NCI-H2227 treated with DMSO at 0.1 percent for 48 hours (cell line): ENCODE data around the gene GPS1.

ENCODE experiments used
- DNase-seq: peaks from one replicate; lab custom pipeline; 2025; lab: John Stamatoyannopoulos, UW

The GPS1 gene

DNA sequence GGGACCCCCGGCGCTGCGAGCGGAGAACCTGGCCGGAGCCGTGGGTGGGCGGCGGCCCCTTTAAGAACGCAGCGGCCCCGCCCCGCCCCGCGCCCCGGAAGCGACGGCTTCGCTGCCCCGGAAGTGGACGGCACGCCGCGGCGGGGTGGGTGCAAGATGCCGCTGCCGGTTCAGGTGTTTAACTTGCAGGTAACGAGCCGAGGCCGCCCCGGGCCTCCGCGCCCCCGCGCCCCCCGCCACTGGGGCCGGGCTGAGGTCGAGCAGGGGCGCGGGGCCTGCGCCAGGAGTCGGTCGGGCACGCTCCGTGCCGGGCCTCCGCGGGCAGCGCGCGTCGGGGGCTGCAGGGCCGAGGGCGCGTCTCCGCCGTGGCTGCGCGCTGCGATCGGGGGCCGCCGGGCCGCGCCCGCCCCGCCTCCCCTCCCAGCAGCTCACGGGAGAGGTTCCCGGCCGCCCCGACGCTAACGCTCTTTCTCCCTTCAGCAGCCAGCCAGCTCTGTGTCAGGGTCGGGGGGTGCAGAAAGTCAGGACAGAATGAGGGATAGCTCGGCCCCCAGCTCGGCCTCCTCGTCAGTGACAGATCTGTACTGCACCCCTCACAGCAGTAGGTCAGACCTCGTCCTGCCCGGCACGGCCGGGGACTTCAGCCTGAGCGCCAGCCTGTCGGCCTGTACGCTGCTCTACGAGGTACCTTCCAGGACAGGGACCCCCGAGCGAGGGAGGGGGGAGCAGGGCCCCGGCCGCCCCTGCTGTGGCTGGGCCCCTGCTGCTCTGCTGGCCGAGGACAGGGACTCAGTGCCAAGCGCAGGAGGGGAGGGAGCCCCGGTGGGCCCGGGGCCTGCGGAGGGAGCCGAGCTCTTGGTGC lies at the start of gene GPS1, which contains the start of gene RFNG:
Gene GPS1 (plus strand): TSS at position 123 of the 862 bp plus-strand sequence. CDS start 34 bp downstream, at position 157.
Gene RFNG (minus strand): TSS at position 36 of the 862 bp plus-strand sequence. CDS start 45 bp downstream, outside the sequence.
- peak; percentile 67 for DNase-seq

DNA sequence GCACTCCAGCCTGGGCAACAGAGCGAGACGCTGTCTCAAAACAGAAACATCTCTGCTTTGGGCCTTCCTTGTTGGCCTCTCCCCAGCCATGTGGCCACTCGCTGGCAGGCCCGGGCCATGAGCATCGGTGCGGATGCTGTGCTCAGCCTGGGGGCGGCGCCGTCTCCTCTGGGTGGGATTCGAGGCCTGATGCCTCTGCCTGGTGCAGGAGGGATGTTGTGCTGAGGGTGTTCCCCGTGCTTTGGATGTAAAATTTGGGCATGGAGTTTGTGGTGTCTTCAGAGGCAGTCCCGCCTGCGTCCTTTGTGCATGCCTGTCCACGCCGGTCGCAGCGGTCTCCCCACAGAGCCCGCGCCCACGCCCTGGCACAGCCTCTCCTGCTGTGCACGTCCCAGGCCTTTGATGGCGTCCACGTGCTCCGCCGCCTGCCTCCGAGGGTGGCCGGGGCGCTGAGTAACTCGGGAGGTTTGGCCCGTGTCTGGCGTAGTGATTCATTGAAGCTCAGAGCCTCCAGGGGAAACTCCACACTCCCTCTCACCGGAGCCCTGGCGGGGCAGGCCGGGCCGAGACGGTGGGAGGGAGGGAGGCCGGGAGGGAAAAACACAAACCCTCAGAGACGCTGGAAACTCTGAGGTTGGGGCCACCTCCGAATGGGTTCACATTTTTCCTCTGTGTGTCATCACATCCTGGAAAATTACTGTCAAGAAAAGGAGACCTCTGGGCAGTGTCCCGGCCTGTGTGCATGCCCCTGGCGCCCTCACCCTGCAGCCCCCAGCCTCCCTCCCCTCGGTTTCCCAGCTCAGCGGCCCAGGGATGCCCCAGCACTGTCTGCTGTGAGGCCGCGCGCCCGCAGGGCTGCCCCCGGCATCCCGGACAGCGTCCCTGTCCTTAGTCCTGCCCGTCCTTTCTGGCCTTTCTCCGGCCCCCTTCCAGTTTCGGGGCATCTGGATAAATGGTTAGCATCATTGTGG lies 48.0 kb upstream of the GPS1 start:
- DNase-seq, result no peak

DNA sequence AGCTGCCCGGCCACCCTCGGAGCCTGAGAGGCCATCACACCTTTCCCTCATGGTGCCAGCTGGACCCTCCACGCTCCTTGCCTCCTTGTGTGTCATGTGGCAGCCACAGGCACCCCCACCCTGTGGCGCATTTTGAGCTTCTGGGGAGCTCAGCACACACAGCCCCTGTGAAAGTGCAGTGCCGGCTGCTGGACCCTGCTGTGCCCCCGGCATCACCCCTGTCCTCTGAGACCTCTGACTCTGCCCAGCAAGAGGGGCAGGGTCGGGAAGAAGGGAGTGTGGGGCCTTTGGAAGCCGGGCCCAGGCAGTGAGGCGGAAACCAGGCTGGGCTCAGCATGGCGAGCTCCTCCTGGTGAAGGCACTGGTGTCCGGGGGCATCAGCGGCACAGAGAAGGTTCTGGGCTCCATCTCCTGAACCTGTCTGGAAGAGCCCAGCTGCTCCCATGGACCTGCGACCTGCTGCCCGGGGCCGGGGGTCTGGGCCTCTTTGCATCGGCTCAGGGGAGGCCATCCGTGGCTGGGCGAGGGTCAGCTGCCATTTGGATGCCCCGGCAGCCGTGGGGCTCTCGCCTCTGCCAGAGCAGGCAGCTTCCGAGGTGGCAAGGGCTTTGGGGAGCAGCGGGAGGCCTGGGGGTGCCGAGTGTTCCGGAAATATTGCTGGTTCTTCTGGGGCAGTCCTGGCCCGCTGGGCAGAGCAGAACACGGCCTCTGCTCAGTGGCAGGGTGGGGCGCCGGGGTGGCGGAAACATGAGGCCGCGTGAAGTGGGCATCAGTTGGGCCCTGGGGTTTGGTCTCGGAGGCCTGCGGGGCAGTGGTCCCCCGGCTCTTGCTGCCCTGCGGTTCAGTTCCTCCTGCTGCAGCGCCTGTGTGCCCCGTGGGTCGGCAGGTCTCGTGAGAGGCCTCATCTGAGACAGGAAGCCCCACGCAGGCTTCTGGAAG lies 46.9 kb upstream of the GPS1 start:
- DNase-seq, result no peak

DNA sequence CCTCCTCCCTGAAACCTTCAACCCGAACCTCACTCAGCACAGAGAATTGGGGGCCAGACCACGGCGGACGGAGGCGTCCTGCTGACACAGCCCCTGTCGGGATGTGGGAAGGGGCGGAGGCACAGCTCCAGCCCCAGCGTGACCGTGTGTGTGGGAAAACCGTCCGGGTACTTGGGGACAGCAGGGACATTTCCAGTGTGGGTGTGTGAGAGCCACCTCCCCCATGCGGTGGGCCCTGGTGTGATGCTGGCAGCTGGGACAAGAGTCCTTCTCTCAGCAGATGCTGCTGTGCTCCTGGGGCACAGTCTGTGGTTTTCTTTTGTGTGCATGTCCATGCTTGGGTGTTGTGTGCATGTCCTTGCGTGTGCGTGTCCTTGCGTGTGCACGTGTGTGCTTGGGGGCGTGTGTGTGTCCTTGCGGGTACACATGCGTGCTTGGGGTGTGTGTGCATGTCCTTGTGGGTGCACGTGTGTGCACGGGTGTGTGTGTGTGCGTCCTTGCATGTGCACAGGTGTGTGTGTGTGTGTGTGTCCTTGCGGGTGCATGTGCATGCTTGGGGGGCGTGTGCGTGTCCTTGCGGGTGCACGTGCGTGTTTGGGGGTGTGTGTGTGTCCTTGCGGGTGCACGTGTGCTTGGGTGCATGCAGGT lies 45.9 kb upstream of the GPS1 start:
- DNase-seq, result no peak

DNA sequence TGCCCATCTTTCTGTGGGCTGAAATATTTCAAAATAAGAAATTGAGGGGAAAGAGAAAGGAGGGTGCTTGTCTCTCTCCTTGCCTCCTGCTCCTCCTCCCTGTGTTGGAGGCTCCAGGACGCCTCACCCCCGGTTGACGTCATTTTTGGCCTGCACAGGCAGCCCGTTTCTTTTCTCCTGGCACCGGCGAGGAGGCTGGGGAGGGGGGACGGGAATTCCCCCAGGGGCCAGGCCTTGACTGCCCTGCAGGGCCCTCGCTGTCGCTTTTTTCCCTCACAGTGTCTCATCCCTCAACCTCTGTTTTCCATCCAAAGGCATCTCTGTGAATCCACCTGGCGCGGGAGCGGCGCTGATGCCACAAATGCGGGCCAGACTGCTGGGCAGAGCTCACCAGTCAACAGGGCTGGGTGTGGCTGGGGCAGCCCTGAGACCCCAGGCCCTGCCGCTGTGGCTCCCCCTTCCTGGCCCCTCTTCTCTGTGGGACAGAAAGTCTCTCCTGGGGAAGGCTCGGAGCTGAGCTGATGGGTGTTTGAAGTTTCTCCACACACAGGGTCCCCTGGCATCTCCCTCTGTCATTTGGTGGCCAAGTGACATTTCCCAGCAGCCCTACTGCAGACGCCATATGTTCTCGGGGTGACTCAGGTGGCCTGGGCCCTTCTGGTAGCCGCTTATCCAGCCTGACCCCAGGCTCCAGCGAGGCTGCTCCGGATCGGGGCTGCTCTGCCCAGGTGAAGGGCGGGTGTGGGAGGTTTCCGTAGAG lies 45.0 kb upstream of the GPS1 start:
- DNase-seq, result no peak

DNA sequence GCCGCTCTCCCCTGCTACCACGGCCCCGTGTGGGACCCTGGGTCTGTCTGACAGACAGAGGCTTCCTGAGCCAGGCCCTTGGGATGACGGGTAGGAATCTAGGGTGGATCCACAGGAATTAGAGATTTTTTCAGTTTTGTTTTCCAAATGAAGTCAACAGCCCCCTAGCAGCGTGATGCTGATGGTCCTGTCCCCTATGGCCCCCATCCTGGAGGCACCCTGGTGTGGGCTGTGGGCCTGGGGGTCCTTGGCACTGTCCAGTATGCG lies 44.5 kb upstream of the GPS1 start:
- DNase-seq, result no peak

DNA sequence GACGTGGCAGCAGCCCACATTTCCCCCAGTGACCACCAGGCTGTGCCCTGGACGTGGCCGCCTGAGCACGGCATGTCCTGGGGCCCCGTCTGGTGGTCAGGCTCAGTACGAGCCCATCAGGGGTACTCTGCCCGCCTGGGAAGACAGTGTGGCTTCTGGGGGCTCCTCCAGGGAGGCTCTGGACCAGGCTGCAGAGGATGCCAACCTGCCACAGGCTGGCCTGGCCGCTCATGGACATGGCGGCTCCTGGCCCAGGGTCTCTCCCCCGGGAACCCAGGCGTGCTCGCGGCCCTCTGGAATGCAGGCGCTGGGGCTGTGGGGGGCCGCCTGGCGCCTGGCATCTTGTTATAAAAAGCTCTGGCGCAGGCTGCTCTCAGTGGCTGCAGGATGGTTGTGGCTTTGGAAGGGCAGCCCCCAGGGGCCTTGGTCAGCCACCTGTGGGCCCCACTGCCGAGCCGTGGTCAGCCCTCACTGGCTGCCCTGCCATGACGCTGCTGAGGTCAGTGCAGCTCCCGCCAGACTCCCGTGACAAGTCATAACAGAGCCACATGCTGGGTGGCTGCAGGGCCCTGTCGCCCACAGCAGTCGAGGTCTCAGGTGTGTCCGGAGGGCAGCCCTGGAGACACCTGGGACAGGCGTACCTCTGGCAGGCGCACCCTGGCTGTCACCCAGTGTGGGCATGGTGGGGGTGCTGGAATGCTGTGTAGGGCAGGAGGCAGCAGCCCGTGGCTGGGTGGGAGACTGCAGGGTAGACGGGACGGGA lies 44.0 kb upstream of the GPS1 start:
- DNase-seq, result no peak

DNA sequence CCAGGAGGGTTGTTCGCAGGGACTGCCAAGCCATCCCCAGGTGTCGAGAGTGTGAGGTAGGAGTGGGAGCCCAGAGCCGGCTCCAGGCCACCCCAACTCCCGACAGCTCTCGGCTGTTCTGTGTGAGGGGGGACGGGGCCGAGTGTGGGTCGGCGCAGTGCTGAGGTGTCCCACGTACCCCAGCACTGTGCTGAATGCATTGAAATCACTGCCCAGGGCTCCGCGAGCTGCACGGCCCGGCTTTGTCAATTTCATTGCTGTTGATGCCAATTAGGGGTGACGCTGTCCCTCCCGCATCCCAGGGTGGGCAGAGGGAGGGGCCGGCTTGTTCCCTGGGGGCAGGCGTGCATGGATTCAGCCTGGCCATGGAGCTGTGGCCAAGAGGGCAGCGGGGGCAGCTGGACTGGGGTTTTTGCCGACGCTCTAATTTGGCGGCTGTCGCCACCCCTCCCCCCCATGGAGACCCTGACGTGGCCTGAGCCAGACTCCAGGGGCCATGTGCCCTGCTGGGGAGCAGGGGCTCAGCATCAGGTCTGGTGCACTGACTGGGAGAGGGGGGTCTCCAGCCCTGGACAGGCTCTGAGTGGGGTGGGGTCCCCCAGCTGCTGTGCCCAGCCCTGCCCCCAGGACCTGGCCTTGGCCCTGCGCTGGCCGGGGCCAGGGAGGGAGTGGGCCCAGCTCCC lies 43.3 kb upstream of the GPS1 start:
- DNase-seq, result no peak

DNA sequence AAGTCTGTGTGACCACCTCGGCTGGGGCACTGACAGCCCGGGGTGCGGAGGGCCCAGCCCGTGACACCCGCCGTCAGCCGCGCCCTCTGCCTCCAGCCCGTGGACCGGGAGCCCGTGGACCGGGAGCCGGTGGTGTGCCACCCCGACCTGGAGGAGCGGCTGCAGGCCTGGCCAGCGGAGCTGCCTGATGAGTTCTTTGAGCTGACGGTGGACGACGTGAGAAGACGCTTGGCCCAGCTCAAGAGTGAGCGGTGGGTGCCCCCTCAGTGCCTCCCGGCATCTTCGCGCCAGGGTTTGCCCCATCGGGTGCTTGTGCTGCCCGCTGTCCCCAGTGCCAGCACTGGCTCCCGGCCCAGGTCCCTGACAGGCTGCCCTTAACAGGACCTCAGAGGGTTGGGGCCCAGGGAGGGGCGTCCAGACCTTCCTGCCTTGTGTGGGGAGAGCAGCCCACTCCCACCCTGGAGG lies 42.7 kb upstream of the GPS1 start:
- no peak for DNase-seq

DNA sequence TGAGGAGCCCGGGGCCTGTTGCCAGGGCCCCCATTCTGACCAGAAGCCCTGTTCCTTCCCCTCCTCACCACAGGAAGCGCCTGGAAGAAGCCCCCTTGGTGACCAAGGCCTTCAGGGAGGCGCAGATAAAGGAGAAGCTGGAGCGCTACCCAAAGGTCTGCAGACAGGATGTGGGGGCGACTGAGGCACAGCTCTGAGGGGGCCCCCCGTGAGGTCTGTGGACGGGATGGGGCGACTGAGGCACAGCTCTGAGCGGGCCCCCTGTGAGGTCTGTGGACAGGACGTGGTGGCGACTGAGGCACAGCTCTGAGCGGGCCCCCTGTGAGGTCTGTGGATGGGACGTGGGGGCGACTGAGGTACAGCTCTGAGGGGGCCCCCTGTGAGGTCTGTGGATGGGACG lies 42.3 kb upstream of the GPS1 start:
- no peak for DNase-seq

DNA sequence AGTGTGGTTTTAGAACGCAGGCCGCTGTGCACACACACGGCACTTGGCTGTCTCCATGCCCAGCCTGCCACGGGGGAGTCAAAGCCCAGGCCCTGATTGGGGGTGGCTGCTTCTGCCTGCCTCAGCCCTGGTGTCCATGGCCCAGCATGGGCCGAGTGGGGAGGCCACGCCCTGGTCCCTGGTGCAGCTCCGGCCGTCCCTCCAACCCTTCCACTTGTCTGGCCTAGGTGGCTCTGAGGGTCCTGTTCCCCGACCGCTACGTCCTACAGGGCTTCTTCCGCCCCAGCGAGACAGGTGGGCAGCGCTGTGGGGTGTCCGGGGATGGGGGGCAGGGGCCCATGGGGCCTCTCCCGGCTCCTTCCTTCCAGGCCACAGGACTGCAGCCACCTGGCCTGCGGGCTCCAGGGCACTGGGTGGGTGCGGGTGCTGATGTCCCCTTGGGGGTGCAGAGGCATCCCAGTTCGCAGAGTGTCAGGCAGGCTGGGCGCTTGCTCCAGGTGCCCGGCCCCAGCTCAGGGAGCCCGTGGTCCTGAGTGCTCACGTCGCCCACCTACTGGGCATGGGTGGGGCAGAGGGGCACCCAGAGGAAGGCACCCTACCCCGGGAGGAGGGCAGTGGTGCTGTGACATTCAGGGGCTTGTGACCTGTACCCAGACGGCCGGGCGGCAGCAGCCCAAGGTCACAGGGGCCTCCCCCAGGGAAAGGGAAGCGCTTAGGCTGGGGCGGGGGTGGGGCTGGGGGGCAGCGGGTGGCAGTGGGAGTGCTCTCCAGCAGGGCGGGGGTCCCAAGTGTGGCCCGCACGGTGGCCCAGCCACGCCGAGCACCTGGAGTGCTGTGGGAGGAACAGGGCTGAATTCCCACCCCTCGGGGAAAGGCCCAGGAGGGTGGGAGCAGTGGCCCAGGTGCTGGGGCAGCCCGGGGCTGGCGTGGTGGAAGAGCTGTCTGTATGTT lies 40.8 kb upstream of the GPS1 start:
- DNase-seq, result no peak

DNA sequence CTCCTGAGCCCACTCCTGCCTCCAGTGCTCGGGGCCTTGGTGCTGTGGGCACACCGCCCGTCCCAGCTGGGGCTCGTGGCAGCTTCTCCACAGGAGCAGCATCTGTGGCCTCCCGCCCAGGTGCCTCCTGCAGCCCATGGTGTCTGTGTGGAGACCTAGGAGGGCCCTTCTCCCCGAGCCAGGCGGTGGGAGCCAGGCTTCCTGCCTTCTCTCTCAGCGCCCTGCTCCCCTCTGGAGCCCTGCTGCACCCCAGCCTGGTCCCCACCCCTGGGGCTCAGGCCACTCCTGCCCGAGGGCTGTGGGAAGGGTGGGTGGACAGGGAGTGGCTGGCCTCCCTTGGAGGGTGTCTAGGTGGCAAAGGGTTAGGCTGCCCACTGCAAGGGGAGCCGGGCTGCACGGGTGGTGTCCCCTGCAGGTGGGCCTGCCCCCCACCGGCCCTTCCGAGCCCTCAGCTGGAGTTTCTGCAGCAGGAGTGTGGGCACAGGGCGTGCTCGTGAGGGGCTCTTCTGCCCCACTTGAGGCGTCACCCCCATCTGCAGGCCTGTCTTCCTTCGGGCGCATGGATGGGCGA lies 40.0 kb upstream of the GPS1 start:
- DNase-seq, result no peak

DNA sequence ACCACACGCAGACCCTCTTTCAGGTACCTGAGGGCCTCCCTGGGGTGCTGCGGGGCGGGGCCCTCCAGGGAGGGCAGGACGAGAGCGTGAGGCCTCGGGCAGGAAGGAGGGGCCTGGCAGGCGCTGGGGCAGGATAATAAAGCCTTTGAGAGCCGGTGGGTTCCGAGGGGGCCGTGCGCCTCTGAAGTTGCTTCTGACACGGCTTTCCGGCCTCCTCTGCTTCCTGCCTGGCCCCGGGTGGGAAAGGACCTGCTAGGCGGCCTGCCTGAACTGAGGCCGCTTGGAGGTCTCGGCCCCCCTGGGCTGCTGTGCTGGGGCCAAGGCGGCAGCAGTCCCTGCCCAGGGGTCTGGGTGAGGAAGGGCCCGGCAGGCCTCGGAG lies 39.4 kb upstream of the GPS1 start:
- DNase-seq, result no peak

DNA sequence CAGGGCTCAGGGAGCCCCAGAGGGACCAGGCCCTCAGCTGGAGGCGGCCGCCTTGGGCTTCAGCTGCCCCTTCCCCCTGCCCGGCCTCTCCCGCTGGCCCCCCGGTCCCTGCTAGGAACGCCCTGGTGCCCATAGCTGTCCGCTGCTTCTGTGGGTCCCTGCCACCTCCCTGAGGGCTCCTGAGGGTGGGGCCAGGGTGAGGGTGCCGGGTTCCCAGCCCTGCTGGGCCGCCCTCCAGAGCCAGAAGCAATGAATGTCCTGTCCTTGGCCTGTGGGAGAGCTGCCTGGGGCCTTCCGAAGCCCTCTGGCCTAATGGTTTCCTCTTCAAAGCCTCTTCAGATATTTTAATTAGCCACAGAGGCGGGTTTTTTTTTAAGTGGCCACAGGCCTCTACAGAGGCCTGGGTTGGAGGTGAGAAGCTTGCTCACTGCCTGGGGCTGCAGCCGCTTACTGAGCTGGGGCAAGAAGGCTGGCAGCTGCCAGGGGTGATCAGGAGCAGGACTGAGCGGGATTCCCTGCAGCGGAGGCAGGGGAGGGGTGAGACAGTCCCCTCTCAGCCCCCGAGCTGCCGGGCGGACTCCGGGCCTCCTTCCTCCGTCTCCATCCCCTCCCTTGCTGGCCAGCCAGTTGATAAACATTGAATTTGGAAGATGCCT lies 38.9 kb upstream of the GPS1 start:
- DNase-seq, result peak; percentile 33

DNA sequence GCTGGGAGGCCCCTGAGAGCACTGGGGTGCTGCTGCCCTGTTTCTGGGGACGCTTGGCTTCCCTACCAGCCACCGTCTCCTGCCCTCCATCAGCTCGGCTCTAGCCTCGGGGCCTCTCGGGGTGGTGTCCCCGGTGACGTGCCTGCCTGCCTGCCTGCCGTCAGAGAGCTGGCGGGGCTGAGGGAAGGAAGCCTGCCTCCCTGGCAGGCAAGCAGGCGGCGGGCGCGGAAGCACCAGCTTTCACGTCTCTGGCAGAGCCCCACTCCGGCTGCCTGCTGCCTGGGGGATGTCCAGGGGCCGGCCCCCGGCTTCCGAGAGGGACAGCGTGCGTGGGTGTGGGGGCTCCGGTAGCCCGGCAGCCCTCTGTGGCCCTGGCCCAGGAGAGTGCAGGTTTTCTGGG lies 38.4 kb upstream of the GPS1 start:
- peak; percentile 27 for DNase-seq

DNA sequence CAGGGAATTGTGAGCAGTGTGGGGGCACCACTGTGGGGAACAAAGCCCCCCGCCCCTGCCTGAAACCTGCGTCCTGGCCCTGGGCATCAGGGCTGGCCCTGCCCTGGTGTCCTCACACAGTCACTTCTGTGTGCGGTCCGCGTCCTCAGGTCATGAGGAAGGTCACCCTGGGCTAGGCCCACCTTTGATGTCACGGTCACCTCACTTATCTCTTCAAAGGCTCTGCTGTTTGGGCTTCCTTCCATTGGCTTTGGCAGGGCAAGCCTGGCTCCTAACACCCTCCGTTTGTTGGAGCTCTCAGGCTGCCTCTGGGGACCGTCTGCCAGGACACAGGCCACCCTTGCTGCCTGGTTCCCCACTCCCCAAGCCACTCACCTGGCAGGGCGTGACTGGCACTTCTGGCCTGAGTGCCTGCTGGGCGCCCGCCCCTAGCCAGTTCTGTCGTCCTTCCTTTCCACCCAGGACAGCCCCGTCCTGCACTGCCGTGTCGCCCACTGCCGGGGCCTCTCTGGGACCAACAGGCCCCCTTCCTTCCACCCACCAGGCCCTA lies 37.9 kb upstream of the GPS1 start:
- no peak for DNase-seq

DNA sequence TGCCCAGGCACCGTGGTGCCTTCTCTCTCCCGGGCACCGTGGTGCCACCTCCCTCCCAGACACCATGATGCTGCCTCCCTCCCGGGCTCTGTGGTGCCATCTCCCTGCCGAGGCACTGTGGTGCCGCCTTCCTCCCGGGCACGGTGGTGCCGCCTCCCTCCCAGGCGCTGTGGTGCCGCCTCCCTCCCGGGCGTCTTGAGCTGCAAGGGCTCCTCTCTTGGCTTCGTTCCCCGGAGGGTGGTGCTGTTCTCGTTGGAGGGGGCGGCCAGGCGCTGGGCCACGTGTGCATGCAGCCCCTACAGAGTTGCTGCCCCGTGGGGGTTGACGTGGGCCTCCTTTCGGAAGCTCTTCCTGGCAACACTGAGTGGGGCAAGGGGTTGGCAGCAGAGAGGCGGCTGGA lies 37.3 kb upstream of the GPS1 start:
- DNase-seq, result no peak
